GM12801 (cell line): ENCODE measurements around the gene ATP12A.

Experiments used
- CTCF ChIP-seq: IDR thresholded peaks from one replicate; pipeline ENCODE4 v1.5.1; 2011; ENCODE audit warnings: control low read depth; ENCODE audit not compliant: insufficient read length; ENCODE audit errors: extremely low read depth

ATP12A gene

DNA sequence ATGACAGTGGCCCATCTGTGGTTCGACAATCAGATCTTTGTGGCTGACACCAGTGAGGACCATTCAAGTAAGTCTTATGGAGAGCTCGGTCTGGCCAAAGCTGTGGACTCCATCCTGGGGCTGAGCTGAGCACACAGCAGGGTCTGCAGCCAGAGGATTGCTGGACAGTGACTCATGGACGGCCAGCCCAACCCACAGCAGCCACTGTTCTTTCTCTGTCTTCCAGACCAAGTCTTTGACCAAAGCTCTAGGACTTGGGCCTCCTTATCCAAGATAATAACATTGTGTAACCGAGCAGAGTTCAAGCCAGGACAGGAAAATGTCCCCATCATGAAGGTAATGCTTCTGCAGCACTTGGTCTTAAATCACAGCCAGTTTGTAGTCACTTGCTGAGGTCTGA, 12.4 kb downstream of the ATP12A start:
- TF ChIP-seq CTCF, result no peak

DNA sequence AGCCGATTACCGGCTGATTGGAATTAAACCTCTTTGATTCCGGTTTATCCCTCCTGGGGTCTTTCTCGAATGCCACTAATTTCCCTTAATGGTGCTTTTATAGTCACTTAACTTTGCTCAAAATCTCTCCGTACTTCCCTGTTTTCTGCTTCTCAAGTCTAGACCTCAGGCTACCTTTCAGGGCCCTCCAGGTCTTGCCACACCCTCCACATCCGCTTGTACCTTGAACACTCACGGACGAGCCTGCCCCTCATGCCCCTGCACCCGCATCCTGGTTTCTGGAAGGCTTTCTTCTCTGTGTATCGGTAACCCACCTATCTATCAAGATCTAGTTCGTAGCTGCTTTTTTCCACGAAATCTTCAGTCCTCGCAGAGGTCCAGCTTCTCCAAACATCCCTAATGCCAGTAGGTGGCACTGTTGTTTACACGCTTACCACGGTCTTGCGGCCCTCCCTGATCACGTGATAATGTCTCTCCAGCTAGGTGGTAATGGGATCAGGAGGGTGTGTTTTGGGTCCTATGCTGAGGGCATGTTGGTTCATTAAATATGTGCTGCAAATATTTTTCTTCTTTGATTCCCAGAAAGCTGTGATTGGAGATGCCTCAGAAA, 13.8 kb downstream of the ATP12A start:
- no peak for TF ChIP-seq CTCF

- no peak for TF ChIP-seq CTCF
Observed at GRCh38 chr13:24694907-24695306, 14.7 kb downstream of the ATP12A start.

DNA sequence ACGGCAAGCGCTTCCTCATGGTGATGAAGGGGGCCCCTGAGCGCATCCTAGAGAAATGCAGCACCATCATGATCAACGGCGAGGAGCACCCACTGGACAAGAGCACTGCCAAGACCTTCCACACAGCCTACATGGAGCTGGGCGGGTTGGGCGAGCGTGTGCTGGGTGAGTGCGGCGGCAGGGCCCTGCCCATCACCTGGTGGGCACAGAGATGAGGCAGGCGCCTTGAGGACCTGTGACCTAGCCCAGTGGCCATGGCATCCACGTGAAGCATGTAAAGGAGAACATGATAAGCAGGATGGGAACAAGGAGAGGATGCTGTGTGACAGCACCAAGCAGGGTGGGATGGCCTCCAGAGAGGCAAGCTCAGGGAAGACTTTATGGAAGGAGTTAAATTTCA, 18.5 kb downstream of the ATP12A start:
- TF ChIP-seq CTCF, result no peak

- TF ChIP-seq CTCF, result no peak
Observed at GRCh38 chr13:24699541-24699940, 19.3 kb downstream of the ATP12A start.

- TF ChIP-seq CTCF, result no peak
Observed at GRCh38 chr13:24700539-24700938, 20.3 kb downstream of the ATP12A start.

DNA sequence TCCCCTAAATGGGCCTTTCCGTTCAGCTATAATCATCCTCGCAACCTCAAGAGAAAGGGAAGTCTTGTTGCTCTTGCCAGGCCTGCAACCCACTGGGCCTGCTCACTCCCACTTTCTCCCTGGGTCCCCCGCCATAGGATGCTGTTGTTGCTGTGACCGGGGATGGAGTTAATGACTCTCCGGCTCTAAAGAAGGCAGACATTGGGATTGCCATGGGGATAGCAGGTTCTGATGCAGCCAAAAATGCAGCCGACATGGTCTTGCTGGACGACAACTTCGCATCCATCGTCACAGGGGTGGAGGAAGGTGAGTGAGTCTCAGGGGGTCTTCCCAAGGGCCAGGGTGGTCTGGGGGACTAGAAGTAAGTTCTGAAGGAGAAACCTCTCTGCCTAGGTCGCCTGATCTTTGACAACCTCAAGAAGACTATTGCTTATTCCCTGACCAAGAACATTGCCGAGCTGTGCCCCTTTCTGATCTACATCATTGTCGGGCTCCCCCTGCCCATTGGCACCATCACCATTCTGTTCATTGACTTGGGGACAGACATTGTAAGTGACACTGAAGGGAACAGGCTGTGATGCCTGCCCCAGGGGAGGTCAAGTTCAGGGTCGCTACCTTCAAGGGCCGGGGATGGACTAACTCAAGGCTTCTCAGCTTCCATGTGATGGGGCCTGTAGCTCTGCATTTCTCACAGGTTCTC, 26.8 kb downstream of the ATP12A start:
- no peak for TF ChIP-seq CTCF
